HG02870 (cell line): ENCODE results near the gene CHN1.

Source experiments
- ATAC-seq: cut with Tn5 transposase; IDR thresholded peaks from one replicate; pipeline ENCODE4 v1.9.1; 2021; ENCODE audit warnings: mild to moderate bottlenecking, moderate library complexity; ENCODE audit not compliant: unreplicated experiment

CHN1 gene

DNA sequence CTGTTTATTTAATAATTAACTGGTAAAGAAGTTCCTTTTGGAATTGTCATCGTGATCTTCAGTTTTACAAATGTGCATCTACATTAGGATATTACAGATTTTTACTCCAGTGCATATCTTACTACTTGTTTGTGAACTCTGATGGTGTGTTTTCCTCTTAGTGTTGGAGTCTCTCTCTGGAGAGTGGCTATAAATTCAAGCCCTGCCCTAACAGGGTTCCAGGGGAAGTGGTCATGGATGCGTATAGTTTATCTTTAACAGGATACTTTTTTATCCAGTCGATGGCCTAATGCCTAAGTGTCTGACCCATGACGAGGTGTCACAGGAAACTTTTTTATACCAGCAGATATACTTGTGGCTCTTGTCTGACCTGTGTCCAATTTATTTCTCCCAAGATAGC lies 75.4 kb downstream of the CHN1 start:
- ATAC-seq, result no peak

DNA sequence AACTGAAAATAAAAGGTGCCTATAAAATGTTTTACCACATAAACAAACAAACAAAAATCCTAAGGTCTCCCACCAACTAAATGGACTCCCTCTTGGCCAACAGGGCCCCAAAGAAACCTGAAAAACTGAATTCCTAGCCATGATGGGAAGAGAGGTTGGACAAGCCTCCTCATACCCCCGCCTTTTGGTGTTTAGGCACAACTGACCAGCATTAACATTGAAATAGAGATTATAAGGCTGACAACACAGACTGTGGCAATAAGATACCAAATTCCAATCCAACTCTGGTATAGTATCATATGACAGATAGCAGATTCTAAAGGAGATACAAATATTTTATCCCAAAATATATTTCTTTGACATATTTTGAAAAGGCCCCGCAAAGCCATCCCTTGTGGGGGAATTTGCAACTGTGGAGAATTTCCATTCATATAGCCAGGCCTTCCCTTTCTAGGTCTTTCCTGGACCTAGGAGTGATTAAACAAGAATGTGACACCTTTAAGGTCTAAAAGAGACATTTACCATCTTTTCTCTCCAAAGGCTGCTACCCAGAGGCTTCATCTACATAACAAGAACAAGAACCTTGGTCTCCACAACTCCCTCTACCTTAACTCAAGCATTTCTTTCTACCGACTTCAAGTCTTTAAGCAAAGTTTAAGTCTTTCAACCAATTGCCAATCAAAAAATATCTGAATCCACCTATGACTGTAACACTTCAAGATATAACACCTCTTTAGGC lies 80.0 kb downstream of the CHN1 start:
- ATAC-seq, result no peak

DNA sequence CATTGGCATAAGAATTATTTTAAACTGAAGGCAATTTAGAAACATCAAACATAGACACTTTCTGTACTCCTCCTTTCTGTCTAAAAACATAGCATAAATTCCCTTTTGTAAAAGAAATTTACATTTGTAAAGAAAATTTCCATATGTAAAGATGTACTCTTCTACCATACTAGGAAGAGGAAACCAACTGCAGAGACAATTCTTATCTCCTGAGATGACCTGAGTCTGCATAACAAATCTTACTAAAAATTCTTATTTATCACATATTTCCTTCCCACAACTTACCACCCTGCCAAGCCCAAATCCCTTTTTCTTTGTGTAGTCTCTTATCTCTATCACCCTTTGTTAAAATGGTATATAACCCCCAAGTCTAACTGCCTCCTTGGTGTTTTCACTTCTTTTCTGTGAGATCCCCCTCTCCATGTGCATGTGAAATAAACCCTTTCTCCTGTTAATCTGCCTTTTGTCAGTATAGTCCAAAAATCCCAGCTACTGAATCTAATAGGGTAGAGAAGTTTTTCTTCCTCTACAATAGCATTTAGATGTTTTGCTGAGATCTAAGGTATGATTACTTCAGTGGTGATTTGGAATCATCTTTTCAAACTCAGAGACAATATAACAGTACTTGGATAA lies 81.0 kb downstream of the CHN1 start:
- ATAC-seq, result no peak

DNA sequence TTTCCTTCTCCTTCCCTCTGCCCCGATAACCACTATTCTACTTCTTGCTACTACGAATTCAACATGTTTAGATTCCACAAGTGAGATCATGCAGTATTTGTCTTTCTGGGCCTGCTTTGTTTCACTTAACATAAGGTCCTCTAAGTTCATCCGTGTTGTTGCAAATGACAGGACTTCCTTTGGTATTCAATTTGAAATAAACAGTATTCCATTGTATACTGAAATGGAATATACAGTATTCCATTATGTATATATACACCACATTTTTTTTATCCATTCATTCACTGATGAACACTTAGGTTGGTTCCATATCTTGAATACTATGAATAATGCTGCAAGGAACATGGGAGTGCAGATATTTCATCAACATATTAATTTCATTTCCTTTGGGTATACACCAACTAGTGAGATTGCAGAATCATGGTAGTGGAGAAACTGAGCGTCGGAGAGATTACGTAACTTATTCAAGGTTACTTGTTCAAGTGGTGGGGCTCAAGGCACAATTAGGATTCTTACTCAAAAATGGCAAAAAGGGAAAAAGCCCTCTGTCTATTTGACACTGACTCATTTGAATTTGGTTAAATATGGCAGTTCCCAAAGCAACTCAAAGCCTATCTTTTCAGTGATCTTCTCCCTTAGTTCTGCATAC lies 85.1 kb downstream of the CHN1 start:
- ATAC-seq, result no peak

- ATAC-seq, result no peak
Measured at GRCh38 chr2:174918886-174919526, 86.2 kb downstream of the CHN1 start.

- no peak for ATAC-seq
Measured at GRCh38 chr2:174916270-174916930, 88.8 kb downstream of the CHN1 start.

GRCh38 chr2:174914853-174915760 lies 90.1 kb downstream of the CHN1 start:
- no peak for ATAC-seq

- ATAC-seq, result no peak
Measured at GRCh38 chr2:174908284-174908683, 96.9 kb downstream of the CHN1 start.

GRCh38 chr2:174903264-174903556 lies 102.0 kb downstream of the CHN1 start:
- no peak for ATAC-seq

DNA sequence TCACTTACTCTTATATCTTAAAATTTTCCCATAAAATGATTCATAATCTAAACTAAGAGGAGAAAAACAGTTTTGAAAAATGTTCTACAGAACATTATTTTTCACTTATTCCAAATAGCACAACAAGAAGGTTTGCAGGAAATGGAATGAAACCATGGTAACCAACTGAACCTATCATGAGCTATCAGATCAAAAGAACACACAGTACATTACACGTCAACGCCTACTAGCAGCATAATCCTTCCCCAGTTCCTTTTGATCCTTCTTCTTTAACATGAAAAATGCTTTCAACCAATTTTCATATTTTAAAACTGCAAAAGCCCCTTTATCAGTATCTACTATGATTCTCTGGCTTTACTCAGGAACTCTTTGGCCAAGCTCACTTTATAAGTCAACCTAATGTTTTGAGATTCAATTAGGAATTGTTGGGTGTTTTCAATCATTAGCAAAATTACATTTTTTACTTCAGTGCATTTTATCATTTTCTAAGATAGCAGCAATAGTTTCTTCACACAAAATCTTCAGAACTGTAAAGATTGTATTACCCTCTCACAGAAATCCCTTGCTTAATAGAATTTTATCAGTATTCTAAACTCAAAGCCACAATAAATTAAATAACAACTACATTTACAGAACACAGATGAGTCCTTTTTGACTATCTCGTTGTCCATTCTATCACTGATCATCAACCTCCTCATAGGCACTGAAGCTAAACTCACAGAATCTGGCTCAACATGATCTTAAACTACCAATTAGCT lies 102.5 kb downstream of the CHN1 start:
- ATAC-seq, result no peak

GRCh38 chr2:174901075-174901474 lies 104.1 kb downstream of the CHN1 start:
- no peak for ATAC-seq

GRCh38 chr2:174897286-174897685 lies 107.9 kb downstream of the CHN1 start:
- no peak for ATAC-seq

DNA sequence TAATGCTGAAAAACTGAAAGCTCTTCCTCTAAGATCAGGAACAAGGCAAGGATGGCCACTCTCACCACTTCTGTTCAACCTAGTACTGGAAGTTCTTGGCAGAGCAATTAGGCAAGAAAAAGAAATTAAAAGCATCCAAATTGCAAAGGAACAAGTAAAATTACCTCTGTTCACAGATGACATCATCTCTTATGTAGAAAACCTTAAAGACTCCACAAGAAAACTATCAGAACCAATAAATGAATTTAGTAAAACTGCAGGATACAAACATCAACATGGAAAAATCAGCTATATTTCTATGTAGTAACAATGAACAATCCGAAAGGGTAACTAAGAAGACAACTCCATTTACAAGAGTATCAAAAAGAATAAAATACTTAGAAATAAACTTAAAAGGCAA lies 112.2 kb downstream of the CHN1 start:
- no peak for ATAC-seq

GRCh38 chr2:174892546-174892945 lies 112.6 kb downstream of the CHN1 start:
- ATAC-seq, result no peak

DNA sequence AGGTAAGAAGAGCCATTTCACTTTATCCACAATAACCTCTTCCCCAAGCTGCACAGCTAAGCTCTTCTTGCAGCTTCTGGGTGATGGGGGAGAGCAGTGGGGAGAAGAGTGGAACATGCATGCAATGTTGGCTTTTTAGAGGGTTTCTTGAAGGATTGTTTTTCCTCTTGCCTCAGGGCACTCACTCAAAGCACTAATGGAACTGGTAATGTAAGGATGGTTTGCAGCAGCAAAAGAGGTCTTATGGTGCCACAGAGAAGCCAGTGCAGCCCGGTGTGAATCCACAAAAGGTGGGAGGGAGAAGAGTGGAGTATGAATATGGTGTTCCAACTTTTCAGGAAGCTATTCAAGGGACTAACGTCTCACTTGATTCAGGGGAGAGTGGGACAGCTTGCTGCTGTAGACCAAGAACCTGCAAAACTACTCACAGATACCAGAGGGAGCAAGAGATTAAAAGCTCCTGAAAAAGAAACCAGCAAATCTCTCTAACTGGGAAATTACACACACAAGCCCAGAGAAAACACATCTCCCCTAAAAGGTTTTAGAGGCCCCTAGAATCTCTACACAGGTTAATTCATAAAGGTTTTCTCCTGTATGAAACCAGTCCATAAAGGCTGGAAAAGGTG lies 116.4 kb downstream of the CHN1 start:
- ATAC-seq, result no peak

GRCh38 chr2:174888146-174888545 lies 117.0 kb downstream of the CHN1 start:
- ATAC-seq, result no peak

DNA sequence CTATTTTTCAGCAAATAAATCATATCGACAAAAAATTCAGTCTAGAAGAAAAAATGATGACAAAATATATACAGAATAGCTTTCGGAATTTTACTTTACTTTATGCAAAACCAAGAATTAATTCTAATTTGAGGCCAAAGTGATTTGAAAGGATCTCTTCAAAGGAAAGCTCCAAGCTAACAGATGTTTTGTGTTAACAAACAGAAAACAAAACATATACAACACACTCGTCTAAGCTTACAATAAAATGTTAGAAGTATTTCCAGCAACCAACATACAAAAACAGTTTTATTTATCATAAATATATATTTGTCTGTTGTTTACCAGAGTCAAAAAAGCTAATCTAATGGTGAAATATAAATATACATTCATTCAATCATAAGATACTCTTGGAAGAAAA lies 122.8 kb downstream of the CHN1 start:
- ATAC-seq, result no peak

- ATAC-seq, result no peak
Measured at GRCh38 chr2:174881678-174882077, 123.5 kb downstream of the CHN1 start.

GRCh38 chr2:174878537-174879147 lies 126.5 kb downstream of the CHN1 start:
- ATAC-seq, result no peak
